T47D (cell line): Measurements from ENCODE around the gene NRARP.
A peak's percentile ranks its signal among the peaks of the same experiment; 100 is the strongest.

ENCODE experiments used
- DNase-seq, 2 experiments: peaks; one replicate each; pipeline versions ENCODE4 v3.0.0 to v3.0.0-alpha.2; 2011 to 2012; ENCODE audit warnings: low read depth in 1 of 2, low spot score in 1 of 2
- JUND ChIP-seq: IDR thresholded peaks from 2 replicates; pipeline ENCODE4 v1.6.1; 2012; ENCODE audit warnings: low read depth
- in situ Hi-C: cut with HindIII; loops from 2 replicates; pipeline ENCODE4 v1.10.0; 2016; ENCODE audit warnings: low sequenced_read_pairs, low pct_unique_long_range_greater_than_20kb

Gene NRARP

GRCh38 chr9:137256856-137257255 lies 45.2 kb downstream of the NRARP start:
- TF ChIP-seq JUND, result no peak
- no peak for DNase-seq
- in situ Hi-C loops, result no loop called here

- in situ Hi-C loops, result no loop called here
- TF ChIP-seq JUND, result no peak
- no peak for DNase-seq
Measured at GRCh38 chr9:137256362-137256761, 45.7 kb downstream of the NRARP start.

GRCh38 chr9:137255448-137256114 lies 46.5 kb downstream of the NRARP start:
- DNase-seq, result peak in 1 of 2 experiments; percentile 52
- TF ChIP-seq JUND, result no peak
- in situ Hi-C loops, result no loop called here

- DNase-seq, result peak; percentile 96 to 100
- no peak for TF ChIP-seq JUND
- in situ Hi-C loops, result no loop called here
Measured at GRCh38 chr9:137254624-137255447, 47.2 kb downstream of the NRARP start, which contains the start of gene NELFB. TSS of gene NELFB (plus strand) at chr9:137255327.

GRCh38 chr9:137253717-137254623 lies 48.1 kb downstream of the NRARP start:
- DNase-seq, result no peak
- in situ Hi-C loops, result no loop called here
- no peak for TF ChIP-seq JUND

GRCh38 chr9:137252555-137253506 lies 49.2 kb downstream of the NRARP start:
- DNase-seq, result no peak
- TF ChIP-seq JUND, result no peak
- in situ Hi-C loops, result no loop called here

GRCh38 chr9:137251490-137252268 lies 50.4 kb downstream of the NRARP start:
- DNase-seq, result no peak
- TF ChIP-seq JUND, result no peak
- in situ Hi-C loops, result no loop called here

- in situ Hi-C loops, result no loop called here
- DNase-seq, result no peak
- TF ChIP-seq JUND, result no peak
Measured at GRCh38 chr9:137251194-137251461, 50.9 kb downstream of the NRARP start, which contains the start of gene STPG3. TSS of gene STPG3 (plus strand) at chr9:137251286. CDS start at chr9:137251287, 1 bp downstream.

- TF ChIP-seq JUND, result no peak
- in situ Hi-C loops, result no loop called here
Measured at GRCh38 chr9:137250329-137251193, 51.5 kb downstream of the NRARP start.

More at GRCh38 chr9:137250329-137251193, 51.5 kb downstream of the NRARP start:
- DNase-seq, result no peak
